Activated naive CD4-positive, alpha-beta T cell treated with anti-CD3 and anti-CD28 coated beads for 36 hours (primary cell): Measurements from ENCODE around the gene KCNG2. TPM values are rescaled to one million over a fixed set of nuclear protein-coding genes. Genes with fewer than 3 reads are reported as not detected.

Experiments
- CTCF ChIA-PET: fragments of 350-600 bp; sonication (Branson Sonifier 250); formaldehyde crosslinking; loops from one replicate; lab custom pipeline; 2021; ENCODE audit warnings: antibody characterized with exemption; lab: Charles Lee
- DNase-seq: peaks from one replicate; pipeline ENCODE4 v3.0.0-alpha.2; 2020
- H3K27ac Mint-ChIP-seq: one replicate; pipeline ENCODE4 v1.8.0; 2021; ENCODE audit warnings: mild to moderate bottlenecking, mixed read lengths
- H3K27me3 Mint-ChIP-seq: one replicate; pipeline ENCODE4 v1.8.0; 2021; ENCODE audit warnings: low read depth, mixed read lengths
- H3K36me3 Mint-ChIP-seq: one replicate; pipeline ENCODE4 v1.8.0; 2021; ENCODE audit warnings: low read depth, mixed read lengths
- H3K4me1 Mint-ChIP-seq: one replicate; pipeline ENCODE4 v1.8.0; 2021; ENCODE audit warnings: low read depth, mixed read lengths
- H3K4me3 Mint-ChIP-seq: one replicate; pipeline ENCODE4 v1.8.0; 2021; ENCODE audit warnings: mild to moderate bottlenecking, moderate library complexity, mixed read lengths
- H3K9me3 Mint-ChIP-seq: one replicate; pipeline ENCODE4 v1.8.0; 2021; ENCODE audit warnings: mixed read lengths
- intact Hi-C: fragments of 100-400 bp; cut with micrococcal nuclease; formaldehyde crosslinking; loops from one replicate; pipeline ENCODE4 v1.15.1; 2023
- total RNA-seq, 2 experiments: library from RNA; stranded (reverse); gene quantifications; one replicate each; pipeline ENCODE4 v1.2.3, GENCODE V29; 2021

Gene KCNG2
- total RNA-seq, 2 experiments from 2014 or later: not detected

GRCh38 chr18:79944746-79945117 lies 147.0 kb downstream of the KCNG2 start:
- DNase-seq: no peak
- intact Hi-C loops: no loop called here
- Mint-ChIP-seq H3K4me1 (peaks cover 38% of the 10 kb centered on the region), H3K4me3 (no peak overlapping the region), H3K9me3 (no peaks in the 10 kb centered on the region), H3K27ac (no peak overlapping the region), H3K27me3 (no peaks in the 10 kb centered on the region), H3K36me3 (peaks cover 28% of the 10 kb centered on the region)
- CTCF ChIA-PET: interaction anchor here (1.0 kb wide), 2 partner anchors 41 to 80 kb away, joined by 3 read pairs; no protein-coding TSS in a partner anchor

GRCh38 chr18:79945118-79946042 lies 147.6 kb downstream of the KCNG2 start:
- H3K4me1 Mint-ChIP-seq: peaks cover 44% of the 10 kb centered on the region
- intact Hi-C loops: no loop called here
- CTCF ChIA-PET: interaction anchor here (0.6 to 1.0 kb wide), 2 partner anchors 40 to 416 kb away, joined by 3 read pairs; no protein-coding TSS in a partner anchor
- DNase-seq: no peak
- no peaks in the 10 kb centered on the region for H3K9me3 Mint-ChIP-seq
- H3K27ac Mint-ChIP-seq: no peak overlapping the region
- no peaks in the 10 kb centered on the region for H3K27me3 Mint-ChIP-seq
- no peak overlapping the region for H3K4me3 Mint-ChIP-seq
- peaks cover 22% of the 10 kb centered on the region for H3K36me3 Mint-ChIP-seq

DNA sequence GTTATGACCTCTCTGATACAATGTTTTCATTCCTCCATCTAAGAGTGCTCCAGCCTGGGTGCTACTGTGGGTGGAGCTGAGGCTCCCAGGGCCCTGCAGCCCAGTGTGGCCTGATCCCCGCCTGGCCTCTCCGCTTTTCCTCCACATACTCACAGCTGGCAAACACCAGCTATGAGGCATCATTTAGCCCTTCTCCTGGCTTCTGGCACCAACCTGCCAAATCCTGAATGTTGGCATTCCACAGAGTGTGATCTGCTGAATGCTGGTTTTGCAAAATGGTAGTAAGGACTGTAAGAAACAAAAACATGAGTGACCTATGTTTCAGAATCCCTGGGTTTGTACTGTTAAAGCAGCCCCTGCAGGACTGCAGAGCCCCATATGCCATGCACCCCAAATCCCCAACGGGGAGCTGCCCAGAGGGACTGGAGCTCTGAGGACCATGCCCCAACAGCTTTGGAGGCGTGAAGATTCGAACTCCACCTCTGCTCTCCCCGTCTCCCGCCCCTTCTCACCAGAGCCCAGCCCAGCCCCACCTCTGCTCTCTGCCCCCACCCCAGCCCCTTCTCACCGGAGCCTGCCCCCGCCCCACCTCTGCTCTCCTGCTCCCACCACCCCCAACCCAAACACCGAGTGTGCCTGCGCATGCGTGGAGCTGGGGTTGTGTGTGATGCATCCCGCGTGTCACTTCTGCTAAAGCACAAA lies 149.5 kb downstream of the KCNG2 start:
- CTCF ChIA-PET: no interaction called here
- no peaks in the 10 kb centered on the region for H3K27me3 Mint-ChIP-seq
- peaks cover 46% of the 10 kb centered on the region for H3K4me1 Mint-ChIP-seq
- no peak for DNase-seq
- no peak overlapping the region for H3K4me3 Mint-ChIP-seq
- intact Hi-C loops: no loop called here
- no peak overlapping the region for H3K27ac Mint-ChIP-seq
- H3K9me3 Mint-ChIP-seq: no peaks in the 10 kb centered on the region
- peaks cover 11% of the 10 kb centered on the region for H3K36me3 Mint-ChIP-seq

GRCh38 chr18:79947881-79948610 lies 150.3 kb downstream of the KCNG2 start:
- Mint-ChIP-seq H3K4me3 (no peak overlapping the region), H3K27me3 (no peaks in the 10 kb centered on the region), H3K4me1 (peaks cover 46% of the 10 kb centered on the region), H3K27ac (no peak overlapping the region), H3K9me3 (no peaks in the 10 kb centered on the region), H3K36me3 (peaks cover 8% of the 10 kb centered on the region)
- CTCF ChIA-PET: no interaction called here
- no peak for DNase-seq
- intact Hi-C loops: no loop called here

- H3K36me3 Mint-ChIP-seq: peaks cover 8% of the 10 kb centered on the region
- H3K4me3 Mint-ChIP-seq: no peak overlapping the region
- no peak for DNase-seq
- no peaks in the 10 kb centered on the region for H3K27me3 Mint-ChIP-seq
- H3K27ac Mint-ChIP-seq: no peak overlapping the region
- no peaks in the 10 kb centered on the region for H3K9me3 Mint-ChIP-seq
- CTCF ChIA-PET: no interaction called here
- intact Hi-C loops: no loop called here
- H3K4me1 Mint-ChIP-seq: peaks cover 46% of the 10 kb centered on the region
These were observed 151.1 kb downstream of the KCNG2 start for GRCh38 chr18:79948719-79949411.

Other genes with a start within 250 kb of the KCNG2 start
- gene CTDP1, start 118.1 kb upstream of the KCNG2 start, total RNA-seq: 10 to 100 TPM; 28.0 to 29.1 TPM
- 10 to 100 TPM; 26.0 to 26.8 TPM for gene SLC66A2, start 153.7 kb downstream of the KCNG2 start, total RNA-seq
- 10 to 100 TPM; 14.2 to 14.8 TPM for gene HSBP1L1, start 166.7 kb downstream of the KCNG2 start, total RNA-seq
- 100 to 1,000 TPM; 185 to 186 TPM for gene TXNL4A, start 190.6 kb downstream of the KCNG2 start, total RNA-seq
- gene RBFA, start 236.5 kb downstream of the KCNG2 start, total RNA-seq: 10 to 100 TPM; 35.7 to 36.0 TPM